NB4 (cell line): Measurements from ENCODE around the gene FAM210A.

Experiments used
- DNase-seq: peaks from one replicate; pipeline ENCODE4 v3.0.0; 2010; ENCODE audit warnings: low read depth
- H3K4me3 ChIP-seq: one replicate; pipeline ENCODE4 v1.5.1; 2011; ENCODE audit warnings: mild to moderate bottlenecking, low read depth, low read length, moderate library complexity
- MYC ChIP-seq: IDR thresholded peaks from 2 replicates; pipeline ENCODE4 v1.6.1; 2011; ENCODE audit warnings: low read depth, low read length
- POLR2A ChIP-seq: IDR thresholded peaks from 2 replicates; pipeline ENCODE4 v1.6.1; 2011; ENCODE audit warnings: mild to moderate bottlenecking; ENCODE audit not compliant: insufficient read length; ENCODE audit errors: extremely low read depth
- TF ChIP-seq, protein P1 (sequence below): IDR thresholded peaks from one replicate; pipeline ENCODE4 v1.5.1; 2012; ENCODE audit warnings: low read depth, low read length
- TF ChIP-seq, protein P2 (sequence below): IDR thresholded peaks from 2 replicates; pipeline ENCODE4 v1.6.1; 2011; ENCODE audit warnings: low read depth, low read length

FAM210A gene

DNA sequence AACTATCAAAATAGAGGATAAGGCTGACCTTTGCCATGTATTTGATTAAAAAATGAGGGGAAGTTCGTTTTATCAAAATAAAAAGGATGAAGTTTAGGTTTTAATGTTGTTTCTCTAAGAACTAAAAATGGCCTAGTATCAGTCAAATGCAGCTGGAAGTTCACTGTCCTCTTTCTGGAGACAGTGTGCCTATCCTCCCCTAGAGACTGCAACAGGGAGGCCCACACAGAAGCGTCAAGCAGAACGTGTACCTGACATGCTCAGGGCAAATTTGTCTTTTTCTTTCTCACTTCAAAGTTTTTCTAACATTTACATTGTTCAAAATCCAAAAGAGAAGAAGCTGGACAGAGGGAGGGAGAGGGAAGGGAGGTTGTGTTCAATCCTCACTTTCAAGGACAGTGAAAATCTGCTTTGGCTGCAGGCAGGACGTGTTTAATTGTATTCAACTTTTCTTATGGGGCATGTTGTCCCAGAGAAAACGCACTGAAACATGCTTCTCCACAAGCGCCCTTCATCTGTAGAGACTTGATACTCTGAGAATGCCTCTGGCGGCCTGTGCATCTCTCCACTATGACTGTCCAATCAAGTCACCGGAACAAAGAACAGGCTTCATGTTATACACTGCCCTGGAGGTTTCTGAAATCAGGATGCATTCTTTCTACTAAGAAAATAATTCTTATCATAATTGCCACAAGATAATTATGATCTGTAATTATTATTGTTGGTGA, 65.1 kb downstream of the FAM210A start:
- no peak overlapping the region for H3K4me3 ChIP-seq
- TF ChIP-seq POLR2A (no peak), MYC (no peak)
- TF ChIP-seq, protein P1, sequence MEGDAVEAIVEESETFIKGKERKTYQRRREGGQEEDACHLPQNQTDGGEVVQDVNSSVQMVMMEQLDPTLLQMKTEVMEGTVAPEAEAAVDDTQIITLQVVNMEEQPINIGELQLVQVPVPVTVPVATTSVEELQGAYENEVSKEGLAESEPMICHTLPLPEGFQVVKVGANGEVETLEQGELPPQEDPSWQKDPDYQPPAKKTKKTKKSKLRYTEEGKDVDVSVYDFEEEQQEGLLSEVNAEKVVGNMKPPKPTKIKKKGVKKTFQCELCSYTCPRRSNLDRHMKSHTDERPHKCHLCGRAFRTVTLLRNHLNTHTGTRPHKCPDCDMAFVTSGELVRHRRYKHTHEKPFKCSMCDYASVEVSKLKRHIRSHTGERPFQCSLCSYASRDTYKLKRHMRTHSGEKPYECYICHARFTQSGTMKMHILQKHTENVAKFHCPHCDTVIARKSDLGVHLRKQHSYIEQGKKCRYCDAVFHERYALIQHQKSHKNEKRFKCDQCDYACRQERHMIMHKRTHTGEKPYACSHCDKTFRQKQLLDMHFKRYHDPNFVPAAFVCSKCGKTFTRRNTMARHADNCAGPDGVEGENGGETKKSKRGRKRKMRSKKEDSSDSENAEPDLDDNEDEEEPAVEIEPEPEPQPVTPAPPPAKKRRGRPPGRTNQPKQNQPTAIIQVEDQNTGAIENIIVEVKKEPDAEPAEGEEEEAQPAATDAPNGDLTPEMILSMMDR: no peak
- TF ChIP-seq, protein P2, sequence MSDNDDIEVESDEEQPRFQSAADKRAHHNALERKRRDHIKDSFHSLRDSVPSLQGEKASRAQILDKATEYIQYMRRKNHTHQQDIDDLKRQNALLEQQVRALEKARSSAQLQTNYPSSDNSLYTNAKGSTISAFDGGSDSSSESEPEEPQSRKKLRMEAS: no peak
- no peak for DNase-seq

DNA sequence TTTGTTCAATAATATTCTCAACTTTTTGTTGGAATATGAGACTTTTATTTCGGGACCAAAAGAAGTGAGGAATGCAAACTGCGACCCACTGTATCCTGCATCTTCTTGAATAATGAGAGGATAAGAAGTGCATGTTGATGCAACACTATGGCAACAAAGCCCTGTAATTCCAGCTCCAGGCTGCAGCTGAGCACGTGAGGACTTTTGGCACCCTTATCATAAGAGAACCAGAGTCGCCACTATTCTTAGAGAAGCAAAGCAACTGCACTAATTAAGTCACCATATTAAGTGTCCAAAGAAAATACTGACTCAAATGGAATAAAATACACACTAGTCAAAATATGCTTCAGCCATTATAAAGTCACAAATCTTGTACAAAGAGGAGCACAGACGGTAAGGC, 65.8 kb downstream of the FAM210A start:
- no peak for DNase-seq
- TF ChIP-seq, protein P2: no peak
- TF ChIP-seq, protein P1: no peak
- TF ChIP-seq MYC (no peak), POLR2A (no peak)
- H3K4me3 ChIP-seq: no peak overlapping the region

DNA sequence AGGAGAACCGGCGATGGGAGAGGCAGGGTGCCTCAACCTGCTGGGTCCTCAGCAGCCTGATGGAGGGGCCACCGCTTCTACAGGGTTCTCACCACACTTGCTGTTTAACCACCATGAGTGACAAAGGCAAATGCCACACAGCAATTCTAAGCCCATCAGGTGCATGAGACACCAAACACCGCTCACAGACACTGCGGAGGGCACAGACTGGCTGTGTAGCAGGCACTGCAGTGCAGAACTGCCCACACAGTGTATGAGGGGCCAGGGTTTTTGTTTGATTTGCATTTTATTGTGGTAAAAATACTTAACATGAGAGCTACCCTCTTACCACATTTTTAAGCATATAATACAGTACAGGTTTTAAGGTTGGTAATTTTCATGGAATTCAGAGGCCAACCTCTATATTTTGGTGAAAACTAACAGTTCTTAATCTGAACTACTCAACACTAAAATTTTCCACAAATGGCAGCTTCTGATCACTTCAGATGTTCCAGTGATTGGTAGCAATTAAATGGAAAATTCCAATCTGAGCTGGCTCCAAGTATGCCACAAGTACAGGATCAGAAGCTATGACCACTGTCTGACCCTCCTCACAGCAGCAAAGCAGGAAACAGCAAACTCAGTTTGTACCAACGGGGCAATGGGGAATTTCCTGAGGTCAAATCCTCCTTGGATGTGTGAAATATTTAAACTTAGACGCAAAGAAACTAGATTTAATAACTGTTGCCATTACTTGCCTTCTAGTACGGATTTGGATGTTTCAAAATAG, 67.7 kb downstream of the FAM210A start:
- no peak for TF ChIP-seq MYC
- TF ChIP-seq, protein P1: no peak
- TF ChIP-seq POLR2A: no peak
- TF ChIP-seq, protein P2: no peak
- no peak overlapping the region for H3K4me3 ChIP-seq
- DNase-seq: no peak

DNA sequence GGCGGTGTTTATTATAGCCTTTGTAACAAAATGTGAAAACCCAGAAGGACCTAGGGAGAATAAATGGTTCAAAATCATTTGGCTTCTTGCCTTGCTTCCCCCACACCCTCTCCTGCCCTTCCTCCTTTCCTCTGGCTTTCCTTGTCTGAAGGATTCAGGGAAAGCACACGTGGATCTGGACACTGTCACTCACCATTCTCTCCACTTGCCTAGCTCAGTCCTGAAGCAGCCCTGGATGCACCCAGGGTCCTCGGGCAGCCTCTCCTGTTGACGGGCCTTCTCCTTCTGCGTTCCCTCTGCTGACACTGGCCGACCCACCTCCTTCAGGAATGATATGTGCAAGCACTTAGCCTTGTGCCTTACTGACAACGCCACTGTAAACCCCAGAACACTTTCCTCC, 68.4 kb downstream of the FAM210A start:
- TF ChIP-seq, protein P1: no peak
- no peak for TF ChIP-seq MYC
- TF ChIP-seq POLR2A: no peak
- TF ChIP-seq, protein P2: no peak
- DNase-seq: no peak
- H3K4me3 ChIP-seq: no peak overlapping the region

DNA sequence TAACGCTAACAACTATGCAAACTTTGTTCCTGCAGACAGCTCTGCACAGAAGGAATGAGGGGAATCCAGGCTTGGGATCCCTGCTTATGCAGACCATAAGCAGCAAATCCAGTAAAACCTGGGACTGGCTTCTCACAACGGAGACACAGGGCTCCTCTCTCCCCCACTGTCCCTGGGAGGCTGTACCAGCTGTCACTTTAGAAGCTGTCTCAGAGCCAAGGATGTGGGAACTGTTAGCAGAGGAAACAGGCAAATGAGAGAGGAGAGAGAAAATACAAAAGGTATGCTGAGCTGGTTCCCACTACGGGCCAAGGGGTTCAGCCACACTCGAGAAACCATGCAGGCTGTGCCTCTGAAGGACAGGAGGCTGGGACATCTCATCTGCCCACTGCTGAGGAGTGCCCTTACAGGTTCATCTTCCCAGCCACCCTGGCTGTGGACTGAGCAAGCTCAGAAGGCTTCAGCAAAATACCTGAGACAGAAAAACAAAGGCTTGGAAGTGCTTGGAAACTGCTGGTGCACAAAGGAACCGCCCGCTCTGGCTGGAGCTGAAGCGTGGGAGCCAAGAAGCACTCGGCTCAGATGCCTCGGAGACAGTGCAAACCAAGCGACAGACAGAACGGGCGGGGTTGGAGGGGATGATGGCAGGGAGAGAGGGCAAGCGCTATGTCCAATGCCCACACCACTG, 72.5 kb downstream of the FAM210A start:
- TF ChIP-seq POLR2A: no peak
- no peak for TF ChIP-seq MYC
- TF ChIP-seq, protein P1: no peak
- TF ChIP-seq, protein P2: no peak
- DNase-seq: no peak
- no peak overlapping the region for H3K4me3 ChIP-seq
